GM11168 (cell line): ENCODE results near the gene SUPV3L1.

Experiments used
- in situ Hi-C: fragments of 300-500 bp; cut with MboI; formaldehyde crosslinking; loops from one replicate; pipeline ENCODE4 v1.12.0; 2022; ENCODE audit warnings: low sequenced_read_pairs; ENCODE audit not compliant: unreplicated experiment

The SUPV3L1 gene

DNA sequence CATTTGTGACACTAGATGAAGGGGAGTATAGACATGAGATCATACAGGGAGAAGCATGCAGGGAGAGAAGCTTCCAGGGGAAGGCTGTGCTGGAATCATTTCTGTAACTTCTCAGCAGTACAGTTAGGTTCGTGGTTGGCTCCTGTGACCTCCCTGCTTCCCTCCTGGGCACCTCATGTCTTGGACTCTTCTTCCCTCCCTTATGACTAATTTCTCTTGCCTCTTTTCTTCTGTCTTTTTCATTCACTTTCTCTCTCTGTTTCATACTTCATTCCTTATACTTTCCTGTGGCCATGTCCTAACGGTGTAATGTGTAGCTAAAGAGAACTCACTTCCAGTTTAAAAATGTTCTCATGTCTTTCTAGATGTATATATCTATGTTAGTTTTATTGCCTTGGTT is 21.0 kb downstream of the SUPV3L1 start:
- in situ Hi-C loops: loop anchor here (25.0 kb wide), 1 partner anchor 189 kb away; no protein-coding TSS in a partner anchor

DNA sequence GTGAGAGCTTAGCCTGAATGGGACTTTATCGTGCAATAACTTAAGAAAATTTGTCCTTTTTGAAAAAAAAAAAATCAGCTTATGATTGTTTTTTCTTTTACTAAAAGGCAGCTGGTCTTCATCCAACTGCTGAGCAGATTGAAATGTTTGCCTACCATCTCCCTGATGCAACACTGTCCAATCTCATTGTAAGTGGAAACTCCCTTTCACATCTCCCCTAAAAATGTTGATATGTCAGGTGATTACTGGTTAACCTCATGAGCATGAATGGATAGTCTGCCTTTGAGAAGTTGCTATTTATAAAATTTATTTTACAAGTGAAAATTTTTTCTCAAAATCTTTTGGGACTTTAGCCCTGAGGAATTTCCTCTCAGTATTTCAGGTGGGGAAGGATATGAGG is 22.3 kb downstream of the SUPV3L1 start:
- in situ Hi-C loops: loop anchor here (25.0 kb wide), 1 partner anchor 190 kb away; no protein-coding TSS in a partner anchor

DNA sequence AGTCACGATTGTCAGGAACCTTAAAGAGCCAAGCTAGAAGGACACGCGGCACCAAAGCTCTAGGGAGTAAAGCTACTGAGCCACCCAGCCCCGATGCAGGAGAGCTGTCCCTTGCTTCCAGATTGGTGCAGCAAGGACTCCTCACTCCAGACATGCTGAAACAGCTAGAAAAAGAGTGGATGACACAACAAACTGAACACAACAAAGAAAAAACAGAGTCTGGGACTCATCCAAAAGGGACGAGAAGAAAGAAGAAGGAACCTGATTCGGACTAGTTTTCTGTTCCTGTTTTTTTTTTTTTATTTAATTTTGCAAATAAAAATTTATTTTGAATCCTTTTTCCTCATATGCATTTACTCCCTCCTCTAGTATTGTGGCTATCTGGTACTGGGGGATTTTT is 28.7 kb downstream of the SUPV3L1 start:
- in situ Hi-C loops: loop anchor here (25.0 kb wide), 1 partner anchor 196 kb away; no protein-coding TSS in a partner anchor

DNA sequence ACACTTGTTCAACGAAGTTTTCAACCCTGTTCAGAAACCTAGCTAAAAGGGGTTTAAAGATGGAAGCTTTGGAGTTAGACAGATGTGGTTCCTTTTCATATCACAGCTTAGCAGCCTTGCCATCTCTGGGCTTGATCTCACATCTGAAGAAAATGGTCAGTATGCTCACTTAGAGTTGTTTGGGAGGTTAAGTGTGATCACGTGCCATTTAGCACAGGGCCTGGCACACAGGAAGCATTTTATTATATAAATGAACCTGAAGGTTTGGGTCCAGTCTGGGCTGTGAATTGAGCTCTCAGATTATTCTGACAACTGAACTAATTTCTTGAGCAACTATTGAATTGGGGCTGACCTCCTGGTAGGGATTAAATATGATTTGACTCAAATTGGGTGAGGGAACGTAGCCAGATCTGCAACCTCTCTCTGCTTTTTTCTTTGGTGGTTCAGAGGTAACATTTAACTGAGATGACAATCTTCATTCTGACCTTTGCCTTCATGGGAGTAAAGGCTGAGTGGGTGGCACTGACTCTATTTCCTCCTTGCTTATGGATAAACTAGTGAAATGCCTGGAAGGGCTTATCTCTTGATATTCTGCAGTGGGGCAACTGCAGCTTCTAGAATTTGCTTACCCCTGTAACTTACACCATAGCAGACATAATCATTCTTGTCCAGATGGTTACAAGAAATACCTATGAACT is 29.9 kb downstream of the SUPV3L1 start:
- in situ Hi-C loops: loop anchor here (25.0 kb wide), 1 partner anchor 198 kb away; no protein-coding TSS in a partner anchor

DNA sequence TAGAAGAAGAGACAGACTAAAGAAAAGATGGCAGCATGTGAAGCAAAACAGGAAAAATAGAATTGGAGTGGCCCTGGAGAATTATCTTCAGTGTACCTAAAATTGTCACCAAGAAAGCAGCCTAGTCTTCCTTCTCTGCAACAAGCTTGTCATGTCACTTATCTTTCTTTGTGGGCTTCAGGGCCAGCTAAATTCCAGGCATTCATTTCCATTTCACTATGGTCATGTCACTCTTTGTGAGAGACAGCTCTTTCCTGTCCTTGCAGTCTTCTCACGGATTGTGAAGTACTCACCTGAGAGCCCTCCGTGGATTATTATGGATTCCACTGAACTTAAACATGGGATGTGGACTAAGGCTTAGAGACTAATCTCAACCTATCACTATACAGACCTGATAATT is 31.1 kb downstream of the SUPV3L1 start:
- in situ Hi-C loops: loop anchor here (25.0 kb wide), 1 partner anchor 199 kb away; no protein-coding TSS in a partner anchor

DNA sequence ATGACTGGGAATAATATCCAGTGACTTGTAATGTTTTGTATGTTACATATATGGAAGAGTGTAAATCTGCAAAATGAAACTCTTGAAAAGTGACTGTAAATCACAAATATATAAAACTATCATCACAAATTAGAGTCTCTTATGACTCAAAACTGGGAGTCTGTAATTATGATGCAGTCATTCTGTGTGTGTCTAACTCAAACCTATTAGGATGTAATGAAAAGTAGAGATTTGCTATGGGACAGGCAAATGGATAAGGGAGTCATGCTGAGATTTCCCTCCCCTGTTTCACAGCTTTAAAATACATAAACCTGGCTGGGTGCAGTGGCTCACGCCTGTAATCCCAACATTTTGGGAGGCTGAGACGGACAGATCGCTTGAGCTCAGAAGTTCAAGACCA is 31.5 kb downstream of the SUPV3L1 start:
- in situ Hi-C loops: loop anchor here (25.0 kb wide), 1 partner anchor 199 kb away; no protein-coding TSS in a partner anchor

DNA sequence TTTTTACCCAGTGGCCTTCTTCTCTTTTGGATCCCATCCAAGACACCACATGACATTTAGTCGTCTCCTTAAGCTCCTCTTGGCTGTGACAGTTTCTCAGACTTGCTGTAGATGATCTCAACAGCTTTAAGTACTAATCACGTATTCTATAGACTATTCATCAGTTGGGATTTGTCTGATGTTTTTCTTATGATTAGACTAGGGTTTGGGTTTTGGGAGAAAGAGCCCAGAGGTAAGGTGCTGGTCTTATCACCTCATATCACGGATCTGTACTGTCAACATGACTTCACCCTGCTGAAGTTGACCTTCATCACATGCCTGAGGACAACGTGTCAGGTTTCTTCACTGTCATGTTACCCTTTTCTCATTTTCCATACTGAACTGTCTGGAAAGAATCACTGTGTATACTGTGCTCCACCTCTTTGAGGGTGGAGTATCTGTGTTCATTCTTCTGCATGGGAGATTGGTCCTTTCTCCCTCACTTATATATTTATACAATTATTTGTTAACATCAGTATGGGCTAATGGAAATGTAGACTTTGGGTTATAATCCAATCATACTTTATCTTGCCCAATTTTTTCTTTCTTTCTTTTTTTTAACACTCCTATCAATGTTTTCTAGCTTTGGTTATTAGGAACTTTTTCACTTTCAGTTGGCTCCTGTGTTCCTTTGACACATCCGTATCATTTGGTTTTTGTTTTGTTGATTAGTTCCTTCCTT is 33.7 kb downstream of the SUPV3L1 start:
- in situ Hi-C loops: loop anchor here (25.0 kb wide), 1 partner anchor 201 kb away; no protein-coding TSS in a partner anchor

DNA sequence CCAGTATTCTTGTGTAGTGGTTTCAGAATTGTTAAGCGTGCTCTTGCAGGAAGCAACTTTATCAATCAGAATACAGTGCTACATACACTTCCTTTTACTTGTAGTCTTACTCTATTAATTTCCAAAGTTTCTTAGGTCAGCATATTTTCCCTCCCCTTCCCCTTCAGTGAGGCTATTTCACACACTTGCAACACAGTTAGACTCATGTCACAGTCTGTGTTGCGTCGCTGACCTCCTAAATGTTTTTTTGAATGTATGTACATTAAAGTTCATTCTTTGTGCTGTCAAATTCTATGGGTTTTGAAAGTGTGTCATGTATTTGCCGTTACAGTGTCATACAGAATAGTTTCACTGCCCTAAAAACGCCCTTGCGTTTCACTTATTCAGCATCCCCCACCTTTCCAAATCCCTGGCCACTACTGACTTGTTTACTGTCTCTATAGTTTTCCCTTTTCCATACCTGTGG is 34.7 kb downstream of the SUPV3L1 start:
- in situ Hi-C loops: loop anchor here (25.0 kb wide), 1 partner anchor 202 kb away; no protein-coding TSS in a partner anchor

DNA sequence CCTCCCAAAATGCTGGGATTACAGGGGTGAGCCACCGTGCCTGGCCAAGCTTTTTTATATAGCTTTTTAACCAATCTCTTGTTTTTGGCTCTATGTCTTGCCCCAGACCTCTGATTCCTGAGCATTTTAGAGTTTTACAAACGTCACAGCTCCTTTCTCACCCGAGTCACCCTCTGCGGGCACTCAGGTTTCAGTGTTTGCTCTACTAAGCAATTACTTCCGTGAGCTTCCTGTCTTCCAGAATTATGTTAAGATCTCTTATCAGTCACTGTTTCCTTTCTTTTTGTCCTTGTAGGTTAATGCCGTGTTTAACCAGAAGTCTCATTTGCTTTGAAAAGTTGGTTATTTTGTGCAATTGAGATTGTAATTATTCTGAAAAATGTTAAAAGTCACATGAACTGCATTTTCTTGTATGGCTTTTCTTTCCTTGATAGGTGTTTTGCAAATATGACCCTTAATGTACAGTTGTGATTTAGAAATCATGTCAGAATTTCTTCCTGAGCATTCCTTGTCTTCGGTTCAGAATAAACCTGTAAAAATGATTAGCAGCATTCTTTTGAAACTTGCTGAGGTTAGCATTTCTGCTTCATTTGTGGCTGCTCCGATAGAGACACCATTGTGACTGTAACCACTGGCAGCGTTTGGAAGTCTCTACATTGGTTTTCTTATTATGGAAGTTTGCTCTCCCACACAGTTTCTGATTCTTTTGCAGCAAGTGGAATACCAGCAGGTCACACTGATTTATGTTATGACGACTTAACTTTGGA is 35.6 kb downstream of the SUPV3L1 start:
- in situ Hi-C loops: loop anchor here (25.0 kb wide), 1 partner anchor 203 kb away; no protein-coding TSS in a partner anchor

DNA sequence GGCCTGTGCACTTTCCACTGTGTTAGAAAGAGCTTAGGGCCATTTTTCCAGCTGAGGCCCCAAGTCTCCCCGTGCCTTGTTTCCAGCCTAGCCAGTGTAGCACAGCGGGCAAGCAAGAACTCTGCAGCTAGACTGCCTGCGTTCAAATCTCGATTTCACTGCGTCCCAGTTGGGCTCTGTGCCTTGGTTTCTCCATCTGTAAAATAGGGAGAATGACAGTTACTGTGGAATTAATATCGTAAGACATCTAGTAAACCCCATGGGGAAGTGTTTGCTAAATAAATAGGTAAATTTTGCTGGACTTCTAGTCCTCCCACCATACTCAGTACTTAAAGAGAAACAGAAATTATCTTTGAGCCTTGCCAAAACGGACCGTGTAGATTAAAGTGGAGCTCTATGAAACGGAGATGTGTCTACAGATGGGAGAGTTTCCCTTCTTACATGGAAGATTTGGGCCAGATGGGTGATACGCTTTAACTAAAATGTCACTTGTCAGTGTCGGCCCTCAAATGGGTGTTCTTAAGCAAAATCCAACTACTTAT is 36.6 kb downstream of the SUPV3L1 start:
- in situ Hi-C loops: loop anchor here (25.0 kb wide), 1 partner anchor 204 kb away; no protein-coding TSS in a partner anchor

DNA sequence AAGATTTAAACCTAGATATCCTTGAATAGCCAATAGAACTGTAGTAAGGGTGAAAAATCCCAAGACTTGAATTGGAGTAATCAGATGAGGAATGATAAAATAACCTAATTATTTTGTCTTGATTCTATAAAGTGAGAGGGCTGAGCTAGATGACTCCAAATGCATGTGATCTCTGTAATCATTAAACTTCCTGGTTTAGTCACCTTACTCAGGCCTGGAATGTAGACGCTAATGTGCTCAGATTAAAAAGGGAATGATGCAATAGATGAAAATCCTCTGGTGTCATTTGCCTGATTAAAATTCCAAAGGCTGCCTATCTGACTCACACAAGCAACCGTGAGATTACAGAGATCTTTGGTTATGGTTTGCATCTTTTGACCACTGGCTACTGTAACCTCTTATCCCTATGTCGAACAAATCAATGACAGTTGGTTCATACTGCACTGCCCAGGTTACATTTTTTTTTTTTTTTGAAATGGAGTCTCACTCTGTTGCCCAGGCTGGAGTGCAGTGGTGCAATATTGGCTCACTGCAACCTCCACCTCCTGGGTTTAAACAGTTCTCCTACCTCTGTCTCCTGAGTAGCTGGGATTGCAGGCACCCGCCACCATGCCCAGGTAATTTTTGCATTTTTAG is 37.2 kb downstream of the SUPV3L1 start:
- in situ Hi-C loops: loop anchor here (25.0 kb wide), 1 partner anchor 205 kb away; no protein-coding TSS in a partner anchor

DNA sequence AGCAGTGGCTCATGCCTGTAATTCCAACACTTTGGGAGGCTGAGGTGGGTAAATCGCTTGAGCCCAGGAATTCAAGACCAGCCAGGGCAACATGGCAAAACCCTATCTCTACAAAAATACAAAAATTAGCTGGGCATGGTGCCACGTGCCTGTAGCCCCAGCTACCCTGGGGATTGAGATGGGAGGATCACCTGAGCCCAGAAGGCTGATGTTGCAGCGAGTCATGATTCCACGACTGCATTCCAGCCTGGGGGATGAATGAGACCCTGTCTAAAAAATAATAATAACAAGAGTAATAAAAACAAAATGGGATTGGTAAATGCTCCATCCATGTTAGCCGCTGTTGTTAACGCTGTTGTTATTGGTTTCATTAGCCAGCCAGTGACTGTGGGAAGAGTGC is 38.8 kb downstream of the SUPV3L1 start:
- in situ Hi-C loops: loop anchor here (25.0 kb wide), 1 partner anchor 207 kb away; no protein-coding TSS in a partner anchor

DNA sequence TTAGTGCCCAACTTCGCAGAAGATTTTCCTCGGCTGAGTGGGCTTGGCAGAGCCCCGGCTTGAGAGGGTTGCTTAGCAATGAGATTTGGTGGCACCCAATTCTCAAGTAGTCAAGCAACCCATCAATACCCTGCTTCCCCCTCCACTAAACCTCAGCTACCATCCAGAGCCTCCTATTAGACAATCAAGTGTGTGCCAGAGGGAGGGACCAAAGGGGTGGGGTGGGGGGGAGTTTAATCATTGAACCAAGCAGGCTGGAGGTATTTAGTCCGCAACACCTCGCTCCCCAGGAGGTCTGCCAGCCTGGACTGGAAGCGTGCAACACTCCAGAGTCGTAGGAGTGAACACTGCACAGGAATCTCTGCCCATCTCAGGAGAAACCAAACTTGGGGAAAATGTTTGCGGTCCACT is 40.0 kb downstream of the SUPV3L1 start, which contains the start of gene HKDC1:
Gene HKDC1 (plus strand): TSS at position 292 of the 411 bp plus-strand sequence. CDS start 104 bp downstream, at position 396.
- in situ Hi-C loops: loop anchor here (25.0 kb wide), 1 partner anchor 208 kb away; no protein-coding TSS in a partner anchor

DNA sequence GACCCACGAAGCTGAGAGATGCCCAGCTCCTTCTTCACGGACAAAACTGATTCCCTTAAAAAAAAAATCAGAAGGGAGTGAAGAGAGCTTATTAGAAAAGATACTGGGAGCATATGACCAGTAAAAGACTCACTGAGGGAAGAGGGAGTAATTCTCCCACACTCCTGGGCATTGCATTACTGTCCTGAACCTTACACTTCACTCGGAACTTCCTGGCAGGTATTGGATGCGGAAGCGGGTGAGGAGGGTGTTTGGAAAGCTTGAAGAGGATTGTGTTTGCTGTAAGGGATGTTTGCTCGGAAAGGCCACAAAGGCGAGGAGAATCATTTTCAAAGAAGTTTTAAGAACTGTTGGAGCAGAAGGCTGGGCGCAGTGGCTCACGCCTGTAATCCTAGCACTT is 40.5 kb downstream of the SUPV3L1 start:
- in situ Hi-C loops: loop anchor here (25.0 kb wide), 1 partner anchor 208 kb away; no protein-coding TSS in a partner anchor

DNA sequence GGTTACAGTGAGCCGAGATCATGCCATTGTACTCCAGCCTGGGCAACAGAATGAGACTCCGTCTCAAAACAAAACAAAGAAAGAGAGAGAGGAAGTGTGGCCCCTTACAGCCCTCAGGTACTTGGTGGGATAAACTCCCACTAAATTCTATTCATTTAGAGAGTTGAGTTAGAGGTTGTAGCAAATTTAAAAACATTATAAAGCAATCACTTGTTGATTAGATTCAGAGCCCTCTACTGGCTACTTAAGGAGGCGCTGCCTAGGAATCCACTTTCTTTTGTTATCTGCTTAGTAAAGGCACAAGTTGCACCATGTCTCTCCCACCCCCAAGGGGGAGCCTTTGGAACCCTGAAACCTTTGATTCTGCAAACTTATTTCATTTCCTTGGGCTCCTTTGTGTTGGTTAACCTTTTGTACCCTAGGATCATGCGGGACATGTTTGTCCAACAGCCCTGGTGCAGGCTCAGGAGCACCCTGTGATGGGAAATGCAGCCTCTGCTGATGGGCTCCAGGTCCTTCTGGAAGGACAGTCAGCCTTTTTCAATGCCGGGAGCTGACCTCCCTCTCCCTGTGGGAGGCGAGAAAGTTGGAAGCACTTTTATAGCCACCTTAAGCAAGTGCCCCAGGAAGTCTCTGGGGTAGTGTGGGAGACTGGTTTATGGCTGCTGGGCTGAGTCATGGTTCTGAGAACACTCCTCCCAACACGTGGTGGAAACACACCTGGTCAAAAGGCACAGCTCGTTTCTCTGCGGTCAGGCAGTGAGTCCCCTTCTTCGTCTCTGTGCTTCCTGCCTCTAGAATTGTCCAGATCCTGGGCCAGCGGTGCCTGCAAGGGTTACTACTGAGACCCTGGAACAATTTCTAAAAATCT is 42.4 kb downstream of the SUPV3L1 start:
- in situ Hi-C loops: loop anchor here (25.0 kb wide), 1 partner anchor 210 kb away; no protein-coding TSS in a partner anchor

DNA sequence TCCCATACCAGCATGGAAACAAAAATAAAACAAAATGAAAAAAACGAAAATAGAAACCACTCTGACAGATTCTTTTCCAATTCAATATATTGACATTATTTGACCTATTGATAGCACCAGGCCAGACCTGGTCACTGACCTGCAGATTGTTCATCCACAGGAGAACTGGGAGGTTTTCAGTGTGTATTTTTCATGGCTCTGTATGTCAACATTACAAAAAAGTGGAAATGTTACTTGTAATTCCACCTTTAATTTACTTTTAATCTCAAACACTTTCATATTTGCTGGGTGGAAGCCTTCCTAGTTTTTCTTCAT is 43.0 kb downstream of the SUPV3L1 start:
- in situ Hi-C loops: loop anchor here (25.0 kb wide), 1 partner anchor 211 kb away; no protein-coding TSS in a partner anchor

DNA sequence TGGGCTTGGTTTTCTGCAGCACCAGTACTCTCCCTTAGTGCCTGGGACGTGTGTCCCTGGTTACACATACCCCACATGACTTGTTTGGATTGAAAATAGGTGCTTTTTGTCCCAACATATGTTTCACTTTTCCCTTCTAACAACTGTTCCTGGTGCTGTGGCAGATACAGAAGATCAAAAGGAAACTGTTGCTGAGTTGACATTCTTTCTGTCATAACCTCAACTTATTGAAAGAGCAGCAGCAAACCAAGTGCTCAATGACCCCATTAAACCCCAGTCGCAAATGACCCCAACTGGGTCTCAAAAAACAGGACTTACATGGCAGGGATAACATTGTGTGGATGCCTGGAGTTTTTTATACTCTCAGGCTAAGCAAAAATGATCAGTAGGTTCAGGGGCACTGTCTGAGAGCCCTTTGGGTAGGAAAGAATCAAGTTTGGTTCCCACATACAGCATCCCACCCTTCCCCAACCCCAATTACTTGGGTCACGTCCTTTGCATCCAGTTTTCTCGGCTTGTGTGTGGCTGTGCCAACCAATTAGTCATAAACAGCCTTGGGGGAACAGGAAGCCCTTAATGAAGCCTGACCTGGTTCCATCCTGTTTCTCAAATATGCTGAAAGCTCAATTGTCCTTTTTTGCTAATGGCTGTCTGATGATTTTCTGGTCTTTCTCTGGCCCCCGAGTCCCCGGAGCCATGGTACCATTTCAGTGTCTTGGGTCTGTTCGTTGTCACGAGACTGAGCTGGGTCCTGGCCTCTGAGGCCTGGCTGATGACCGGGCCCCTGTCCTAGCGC is 45.0 kb downstream of the SUPV3L1 start:
- in situ Hi-C loops: loop anchor here (25.0 kb wide), 1 partner anchor 213 kb away; no protein-coding TSS in a partner anchor
